Measurements from ENCODE around the gene PIGT.

DNA sequence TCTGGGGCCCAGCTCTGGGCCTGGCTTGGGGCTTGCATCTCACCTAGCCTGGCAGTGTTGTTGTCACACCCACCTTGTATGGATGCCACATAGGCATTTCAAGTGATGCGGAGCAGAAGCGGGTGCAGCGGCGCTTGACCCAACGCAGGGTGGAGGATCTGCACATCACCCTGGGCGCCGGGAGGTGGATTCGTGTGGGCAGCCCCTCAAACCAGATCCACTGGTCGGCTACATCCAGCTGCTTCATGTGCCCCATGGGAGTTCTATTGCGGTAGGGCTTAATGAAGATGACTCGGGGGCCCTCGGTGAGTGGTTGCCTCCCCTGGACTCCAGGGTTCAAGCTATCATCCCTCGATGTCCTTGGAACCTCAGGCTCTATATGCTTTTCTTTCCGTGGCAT is 41.0 kb upstream of the PIGT start:
- TF ChIP-seq, protein P1, sequence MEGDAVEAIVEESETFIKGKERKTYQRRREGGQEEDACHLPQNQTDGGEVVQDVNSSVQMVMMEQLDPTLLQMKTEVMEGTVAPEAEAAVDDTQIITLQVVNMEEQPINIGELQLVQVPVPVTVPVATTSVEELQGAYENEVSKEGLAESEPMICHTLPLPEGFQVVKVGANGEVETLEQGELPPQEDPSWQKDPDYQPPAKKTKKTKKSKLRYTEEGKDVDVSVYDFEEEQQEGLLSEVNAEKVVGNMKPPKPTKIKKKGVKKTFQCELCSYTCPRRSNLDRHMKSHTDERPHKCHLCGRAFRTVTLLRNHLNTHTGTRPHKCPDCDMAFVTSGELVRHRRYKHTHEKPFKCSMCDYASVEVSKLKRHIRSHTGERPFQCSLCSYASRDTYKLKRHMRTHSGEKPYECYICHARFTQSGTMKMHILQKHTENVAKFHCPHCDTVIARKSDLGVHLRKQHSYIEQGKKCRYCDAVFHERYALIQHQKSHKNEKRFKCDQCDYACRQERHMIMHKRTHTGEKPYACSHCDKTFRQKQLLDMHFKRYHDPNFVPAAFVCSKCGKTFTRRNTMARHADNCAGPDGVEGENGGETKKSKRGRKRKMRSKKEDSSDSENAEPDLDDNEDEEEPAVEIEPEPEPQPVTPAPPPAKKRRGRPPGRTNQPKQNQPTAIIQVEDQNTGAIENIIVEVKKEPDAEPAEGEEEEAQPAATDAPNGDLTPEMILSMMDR (IDR thresholded peaks at IDR 0.05), result no peak
- TF ChIP-seq EP300 (IDR thresholded peaks at IDR 0.05) (no peak), POLR2A (IDR thresholded peaks at IDR 0.05) (no peak), POLR2AphosphoS5 (IDR thresholded peaks at IDR 0.05) (no peak)
